ENCODE results near the gene ACTA2.

The ACTA2 gene

DNA sequence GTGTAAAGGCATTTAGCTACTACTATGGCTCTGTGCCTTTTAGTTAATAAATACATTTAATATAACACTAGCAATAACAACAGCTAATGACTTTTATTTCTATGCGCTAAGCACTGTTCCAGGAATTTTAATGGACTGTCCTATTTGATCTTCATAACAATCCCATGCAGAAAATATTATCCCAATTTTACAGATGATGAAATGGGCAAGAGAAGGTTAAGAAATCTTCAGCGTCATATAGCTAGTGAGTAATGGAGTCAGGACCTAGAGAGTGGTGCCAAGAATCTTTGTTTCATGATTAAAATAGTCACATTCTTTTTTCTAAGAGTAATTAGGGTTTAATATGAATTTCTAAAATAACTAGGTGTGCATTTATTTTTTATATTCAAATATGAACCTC, 32.4 kb downstream of the ACTA2 start:
- DNase-seq (ENCODE audit: low spot score) = no peak

GRCh38 chr10:88919041-88919440, 33.5 kb downstream of the ACTA2 start:
- DNase-seq (ENCODE audit: low spot score) = no peak

DNA sequence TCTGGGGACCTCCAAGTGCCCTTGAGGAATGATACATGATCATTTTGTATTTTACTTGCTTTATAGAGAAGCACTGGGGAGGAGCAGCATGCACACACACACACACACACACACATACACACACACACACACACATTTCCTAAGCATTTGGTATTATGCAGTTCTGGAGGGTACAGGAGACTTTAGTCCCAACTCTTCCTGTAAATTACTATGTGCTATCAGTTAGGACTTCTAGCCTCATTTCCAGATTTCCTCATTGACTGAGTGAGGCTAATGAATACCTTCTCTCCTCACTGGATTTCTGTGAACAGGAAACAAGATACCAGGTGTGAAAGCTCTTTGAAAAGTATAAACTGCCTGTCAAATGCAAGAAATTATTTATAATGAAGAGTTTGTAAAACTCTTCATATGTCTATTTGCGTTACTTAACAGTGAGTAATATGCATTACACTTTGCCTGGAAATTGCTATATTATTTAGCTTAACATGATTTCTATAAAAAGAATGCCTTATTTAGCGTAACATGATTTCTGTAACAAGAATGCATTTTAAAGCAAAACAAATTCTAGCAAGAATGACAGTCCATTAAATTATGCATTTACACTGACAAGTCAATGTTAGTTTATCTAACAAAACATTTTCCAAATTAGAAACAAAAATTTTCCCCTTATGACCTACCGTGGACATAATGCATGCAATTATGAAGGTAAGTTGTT, 34.2 kb downstream of the ACTA2 start:
- no peak for DNase-seq (ENCODE audit: low spot score)

GRCh38 chr10:88916986-88917385, 35.6 kb downstream of the ACTA2 start:
- DNase-seq (ENCODE audit: low spot score) = no peak

DNA sequence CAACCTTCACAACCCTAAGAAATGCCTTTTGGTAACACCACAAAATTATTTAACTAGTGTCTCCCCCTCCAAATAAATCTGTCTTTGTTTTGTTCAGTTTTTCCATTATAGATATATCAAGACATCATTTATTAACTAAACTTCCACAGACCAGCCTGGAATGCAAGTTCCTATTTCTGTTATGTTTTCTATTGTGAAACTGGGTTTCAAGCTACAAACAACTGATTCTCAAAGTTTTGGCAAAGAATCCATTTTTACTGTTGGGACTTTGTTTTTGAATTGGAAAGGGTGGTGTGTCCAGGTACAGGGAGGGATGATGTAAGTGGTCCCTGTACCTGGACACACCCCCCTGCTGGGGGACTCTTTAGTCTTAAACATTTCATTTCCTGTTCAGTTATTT, 36.3 kb downstream of the ACTA2 start:
- no peak for DNase-seq (ENCODE audit: low spot score)

- no peak for DNase-seq (ENCODE audit: low spot score)
Measured at GRCh38 chr10:88915781-88916180, 36.8 kb downstream of the ACTA2 start.

GRCh38 chr10:88913788-88914187, 38.8 kb downstream of the ACTA2 start:
- DNase-seq (ENCODE audit: low spot score) = no peak

DNA sequence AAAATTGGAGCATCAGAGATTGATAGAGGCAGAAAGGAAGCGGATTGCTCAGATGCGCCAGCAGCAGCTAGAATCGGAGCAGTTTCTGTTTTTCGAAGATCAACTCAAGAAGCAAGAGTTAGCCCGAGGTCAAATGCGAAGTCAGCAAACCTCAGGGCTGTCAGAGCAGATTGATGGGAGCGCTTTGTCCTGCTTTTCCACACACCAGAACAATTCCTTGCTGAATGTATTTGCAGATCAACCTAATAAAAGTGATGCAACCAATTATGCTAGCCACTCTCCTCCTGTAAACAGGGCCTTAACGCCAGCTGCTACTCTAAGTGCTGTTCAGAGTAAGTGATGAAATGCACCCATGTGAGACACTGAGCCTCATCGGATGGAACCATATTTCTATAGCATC, 39.4 kb downstream of the ACTA2 start:
- no peak for DNase-seq (ENCODE audit: low spot score)

- DNase-seq (ENCODE audit: low spot score) = no peak
Measured at GRCh38 chr10:88911851-88912250, 40.7 kb downstream of the ACTA2 start.

DNA sequence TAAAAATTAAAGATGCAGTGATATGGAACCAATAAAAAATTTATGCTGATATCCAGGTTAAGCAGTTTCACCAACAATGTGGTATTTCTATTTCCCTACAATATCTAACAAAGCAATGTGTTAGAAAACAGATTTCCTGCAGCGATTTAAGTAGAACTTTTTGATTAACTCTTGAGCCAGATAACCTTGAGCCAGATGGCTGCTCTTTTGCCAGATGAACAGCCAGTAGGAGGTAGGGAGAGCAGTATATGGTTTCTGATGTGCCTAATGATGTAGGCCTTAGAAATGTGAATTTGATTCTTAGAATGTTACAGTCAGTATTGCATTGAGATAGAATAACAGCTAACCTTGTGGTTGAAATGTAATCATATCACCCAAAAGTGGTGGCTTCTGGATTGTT, 41.5 kb downstream of the ACTA2 start:
- DNase-seq (ENCODE audit: low spot score) = no peak

- DNase-seq (ENCODE audit: low spot score) = no peak
Measured at GRCh38 chr10:88908194-88908593, 44.4 kb downstream of the ACTA2 start.

- no peak for DNase-seq (ENCODE audit: low spot score)
Measured at GRCh38 chr10:88906921-88907320, 45.7 kb downstream of the ACTA2 start.

- no peak for DNase-seq (ENCODE audit: low spot score)
Measured at GRCh38 chr10:88903715-88904114, 48.9 kb downstream of the ACTA2 start.

- no peak for DNase-seq (ENCODE audit: low spot score)
Measured at GRCh38 chr10:88901984-88902789, 50.4 kb downstream of the ACTA2 start.

DNA sequence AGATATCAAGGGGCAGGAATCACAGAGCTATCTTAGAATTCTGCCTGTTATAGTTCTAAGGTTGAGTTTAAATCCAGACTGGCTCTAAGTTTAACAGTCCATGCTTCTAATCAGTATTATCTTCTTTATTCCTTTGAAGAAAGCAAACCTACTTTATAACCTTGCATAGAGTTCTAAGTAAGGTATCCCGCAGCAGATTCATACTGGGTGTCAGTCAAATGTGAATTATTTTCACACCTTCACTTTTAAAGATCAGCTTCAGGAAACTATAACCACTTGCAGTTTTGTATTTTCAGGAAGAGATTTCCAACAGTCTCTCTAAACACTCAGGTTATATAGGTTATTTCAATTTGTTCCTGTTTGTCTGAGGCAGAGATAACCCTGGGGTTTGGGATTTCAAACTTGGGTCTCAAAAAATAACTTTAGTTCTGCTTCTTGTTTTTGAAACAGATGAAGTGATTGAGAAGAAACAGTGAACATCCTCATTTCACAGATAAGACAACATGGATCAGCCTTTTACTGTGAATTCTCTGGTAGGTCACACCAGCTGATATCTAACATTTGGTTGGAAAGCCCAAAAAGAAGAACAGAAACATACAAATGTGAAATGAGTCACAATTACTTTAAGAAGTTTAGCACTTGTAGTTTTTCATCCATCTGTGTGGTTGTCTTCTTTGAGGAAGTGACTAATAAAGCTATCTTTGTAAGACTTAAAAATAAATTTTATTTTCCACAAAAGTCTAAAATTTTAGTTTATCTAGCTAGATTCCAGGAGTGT, 51.2 kb downstream of the ACTA2 start:
- DNase-seq (ENCODE audit: low spot score) = no peak

GRCh38 chr10:88899886-88900285, 52.7 kb downstream of the ACTA2 start:
- DNase-seq (ENCODE audit: low spot score) = no peak

DNA sequence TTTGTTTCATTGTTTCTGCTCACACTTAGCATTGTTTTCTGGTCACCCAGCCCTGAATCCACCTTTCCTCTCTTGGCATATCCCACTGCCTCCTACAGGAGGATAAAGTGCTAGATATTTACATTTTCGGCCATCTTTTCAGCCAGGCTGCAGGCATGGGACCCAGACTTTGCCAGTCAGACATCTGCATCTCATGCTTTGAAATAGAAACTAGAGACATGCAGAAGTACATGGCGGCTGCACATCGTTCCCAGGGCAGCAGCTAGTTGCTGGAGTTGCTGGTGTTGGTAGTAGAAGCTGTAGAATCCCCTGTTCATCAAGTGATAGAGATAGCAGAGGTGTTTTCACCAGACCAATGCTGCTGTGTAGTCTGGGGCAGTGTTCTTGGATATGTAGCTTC, 53.8 kb downstream of the ACTA2 start:
- no peak for DNase-seq (ENCODE audit: low spot score)

DNA sequence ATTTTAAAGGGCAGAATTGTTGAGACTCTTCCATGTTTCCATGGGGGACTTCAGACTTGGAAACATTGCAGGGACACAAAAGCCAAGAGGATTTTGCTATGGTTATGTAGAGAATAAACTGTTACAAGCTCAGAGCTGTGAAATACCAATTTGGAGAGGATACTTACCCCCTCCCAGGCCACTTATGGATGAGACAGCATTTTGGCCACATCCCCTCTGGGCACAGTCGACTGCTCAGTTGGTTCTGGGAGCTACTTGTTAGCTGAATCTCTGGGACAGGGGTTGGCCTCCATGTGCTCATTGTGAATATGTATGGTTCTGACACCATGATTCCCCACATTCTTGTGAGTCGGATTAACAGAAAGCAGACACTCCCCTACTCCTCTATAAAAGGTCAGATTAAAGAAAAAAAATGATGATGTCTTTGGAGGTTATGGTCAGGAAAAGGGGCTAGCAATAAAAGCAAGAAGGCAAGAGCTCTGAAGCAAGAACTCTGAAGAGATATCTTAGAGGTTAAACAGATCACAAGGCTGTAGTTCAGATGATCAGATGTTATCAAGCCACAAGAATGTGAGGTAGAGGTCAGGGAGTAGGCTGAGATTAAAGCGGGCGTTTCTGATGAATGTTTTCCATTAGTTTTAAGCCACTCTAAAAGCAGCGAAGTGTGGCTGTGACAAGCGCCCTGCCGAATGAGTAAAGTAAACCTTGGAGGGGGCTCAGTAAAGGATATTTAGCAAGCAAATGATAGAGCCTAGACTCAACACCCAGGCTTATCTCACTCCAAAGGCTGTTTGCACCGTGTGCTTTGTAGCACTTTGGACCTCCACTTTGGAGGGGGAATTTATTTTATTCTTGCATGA, 55.3 kb downstream of the ACTA2 start:
- no peak for DNase-seq (ENCODE audit: low spot score)

DNA sequence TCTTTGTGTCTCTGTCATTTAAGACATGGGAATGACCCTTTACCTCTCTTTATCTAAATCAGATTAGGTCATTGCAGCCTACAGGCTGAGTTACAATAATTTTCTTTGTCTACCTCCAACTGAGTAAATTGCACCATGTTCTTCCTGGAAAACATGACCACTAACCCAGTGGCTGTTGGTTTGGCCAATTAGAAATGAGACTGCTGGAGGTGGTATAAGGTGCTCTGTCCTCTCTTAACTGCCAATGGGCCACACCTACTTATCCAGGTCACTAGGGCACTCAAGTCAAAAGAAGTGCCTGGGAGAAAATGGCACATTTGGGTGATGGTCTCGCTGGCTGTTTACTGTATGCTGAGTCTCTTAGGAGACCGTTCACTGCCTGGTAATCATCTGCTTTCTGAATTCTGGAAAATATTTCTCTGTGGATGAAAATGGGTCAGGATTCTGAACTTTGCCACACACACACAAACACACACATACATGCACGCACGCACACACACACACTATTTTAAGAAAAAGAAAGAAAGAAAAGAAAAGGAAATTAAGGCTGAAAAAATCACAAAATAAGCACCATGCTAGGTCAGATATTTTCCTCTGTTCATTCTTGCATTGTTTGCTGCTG, 56.1 kb downstream of the ACTA2 start:
- no peak for DNase-seq (ENCODE audit: low spot score)

- no peak for DNase-seq (ENCODE audit: low spot score)
Measured at GRCh38 chr10:88895250-88895649, 57.3 kb downstream of the ACTA2 start.

DNA sequence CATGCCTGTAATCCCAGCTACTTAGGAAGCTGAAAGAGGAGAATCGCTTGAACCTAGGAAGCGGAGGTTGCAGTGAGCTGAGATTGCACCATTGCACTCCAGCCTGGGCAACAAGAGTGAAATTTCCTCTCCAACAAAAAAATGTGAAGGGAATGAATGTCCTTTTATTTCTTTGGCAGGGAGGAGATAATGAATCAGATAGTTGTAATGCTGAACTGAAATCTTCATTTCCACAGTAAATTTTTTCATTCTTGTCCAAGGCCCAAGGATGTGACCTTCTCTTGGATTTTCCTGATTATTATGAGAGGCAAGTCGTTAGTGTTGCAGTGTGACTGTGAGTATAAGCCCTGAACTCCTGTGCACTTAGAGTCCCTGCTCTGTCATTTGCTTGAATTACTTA, 59.0 kb downstream of the ACTA2 start:
- no peak for DNase-seq (ENCODE audit: low spot score)

Data from hematopoietic multipotent progenitor cell treated with erythropoietin and hydrocortisone succinate and interleukin-3 and kit ligand, for 15 days (in vitro differentiated cells).